Measurements from ENCODE around the gene PPIL4. TPM values are rescaled to one million over a fixed set of nuclear protein-coding genes. Genes with fewer than 3 reads are reported as not detected.

PPIL4 gene
- total and polyA plus RNA-seq, 2 donors = 37.4 to 39.2 TPM

- no peak overlapping the region for H3K27ac ChIP-seq (ENCODE audit: low read depth in 1 of 2, low read length in 1 of 2)
- H3K4me1 ChIP-seq (ENCODE audit: control insufficient read depth in 2 of 2, insufficient read depth in 2 of 2, low read length in 2 of 2) = peaks cover 5 to 14% of the 10 kb centered on the region in 2 donors
- no peaks in the 10 kb centered on the region for H3K36me3 ChIP-seq (ENCODE audit: control insufficient read depth in 2 of 2, insufficient read depth in 2 of 2, low read length in 1 of 2)
- 47% methylated on average over 12 of the region's 12 CpGs for WGBS
- H3K9me3 ChIP-seq (ENCODE audit: control insufficient read depth in 2 of 2, insufficient read depth in 1 of 2, low read length in 1 of 2) = no peaks in the 10 kb centered on the region
- H3K4me3 ChIP-seq (ENCODE audit: low read length in 2 of 2) = peak overlapping the region; percentile 95 to 99
- peaks cover 0 to 2% of the 10 kb centered on the region in 2 donors for H3K27me3 ChIP-seq (ENCODE audit: control insufficient read depth in 2 of 2, insufficient read depth in 1 of 2, low read length in 1 of 2)
- no peak for DNase-seq (ENCODE audit: low read depth in 6 of 9, low spot score in 9 of 9)
These were observed 21.3 kb upstream of the PPIL4 start for GRCh38 chr6:149567194-149567586.

GRCh38 chr6:149566410-149567193, 20.8 kb upstream of the PPIL4 start:
- H3K4me3 ChIP-seq (ENCODE audit: low read length in 2 of 2) = peak overlapping the region; percentile 95 to 99
- no peaks in the 10 kb centered on the region for H3K36me3 ChIP-seq (ENCODE audit: control insufficient read depth in 2 of 2, insufficient read depth in 2 of 2, low read length in 1 of 2)
- no peaks in the 10 kb centered on the region for H3K9me3 ChIP-seq (ENCODE audit: control insufficient read depth in 2 of 2, insufficient read depth in 1 of 2, low read length in 1 of 2)
- peak overlapping the region; percentile 73 to 93 for H3K27ac ChIP-seq (ENCODE audit: low read depth in 1 of 2, low read length in 1 of 2)
- H3K27me3 ChIP-seq (ENCODE audit: control insufficient read depth in 2 of 2, insufficient read depth in 1 of 2, low read length in 1 of 2) = peaks cover 0 to 2% of the 10 kb centered on the region in 2 donors
- H3K4me1 ChIP-seq (ENCODE audit: control insufficient read depth in 2 of 2, insufficient read depth in 2 of 2, low read length in 2 of 2) = peaks cover 5 to 14% of the 10 kb centered on the region in 2 donors
- peak in 5 of 9 donors; percentile 25 to 48 (median 35) for DNase-seq (ENCODE audit: low read depth in 6 of 9, low spot score in 9 of 9)
- WGBS = under 1% methylated on average over 81 of the region's 81 CpGs

- Histone ChIP-seq H3K27me3 (ENCODE audit: control insufficient read depth in 2 of 2, insufficient read depth in 1 of 2, low read length in 1 of 2) (peaks cover 0 to 2% of the 10 kb centered on the region in 2 donors), H3K36me3 (ENCODE audit: control insufficient read depth in 2 of 2, insufficient read depth in 2 of 2, low read length in 1 of 2) (no peaks in the 10 kb centered on the region), H3K9me3 (ENCODE audit: control insufficient read depth in 2 of 2, insufficient read depth in 1 of 2, low read length in 1 of 2) (no peaks in the 10 kb centered on the region), H3K4me3 (ENCODE audit: low read length in 2 of 2) (peak within 1 kb of the TSS; percentile 95 to 99), H3K4me1 (ENCODE audit: control insufficient read depth in 2 of 2, insufficient read depth in 2 of 2, low read length in 2 of 2) (peaks cover 5 to 14% of the 10 kb centered on the region in 2 donors), H3K27ac (ENCODE audit: low read depth in 1 of 2, low read length in 1 of 2) (peak within 1 kb of the TSS; percentile 93 to 95)
- peak; percentile 90 to 97 (median 95) for DNase-seq (ENCODE audit: low read depth in 6 of 9, low spot score in 9 of 9)
- WGBS = under 1% methylated on average over 59 of the region's 59 CpGs
These were observed 19.9 kb upstream of the PPIL4 start, which contains the start of gene GINM1 for GRCh38 chr6:149565527-149566409. Gene GINM1, plus strand, starts transcription at chr6:149566375. Its CDS starts 40 bp downstream, at chr6:149566415.

GRCh38 chr6:149563928-149564325, 18.1 kb upstream of the PPIL4 start:
- H3K27ac ChIP-seq (ENCODE audit: low read depth in 1 of 2, low read length in 1 of 2) = peak overlapping the region in 1 of 2 donors; percentile 18
- peaks cover 0 to 6% of the 10 kb centered on the region in 2 donors for H3K27me3 ChIP-seq (ENCODE audit: control insufficient read depth in 2 of 2, insufficient read depth in 1 of 2, low read length in 1 of 2)
- H3K36me3 ChIP-seq (ENCODE audit: control insufficient read depth in 2 of 2, insufficient read depth in 2 of 2, low read length in 1 of 2) = no peaks in the 10 kb centered on the region
- H3K4me3 ChIP-seq (ENCODE audit: low read length in 2 of 2) = no peak overlapping the region
- H3K4me1 ChIP-seq (ENCODE audit: control insufficient read depth in 2 of 2, insufficient read depth in 2 of 2, low read length in 2 of 2) = peaks cover 5 to 14% of the 10 kb centered on the region in 2 donors
- H3K9me3 ChIP-seq (ENCODE audit: control insufficient read depth in 2 of 2, insufficient read depth in 1 of 2, low read length in 1 of 2) = no peaks in the 10 kb centered on the region
- no peak for DNase-seq (ENCODE audit: low read depth in 6 of 9, low spot score in 9 of 9)
- WGBS = 91% methylated on average over 3 of the region's 3 CpGs

GRCh38 chr6:149563203-149563927, 17.5 kb upstream of the PPIL4 start:
- no peak for DNase-seq (ENCODE audit: low read depth in 6 of 9, low spot score in 9 of 9)
- Histone ChIP-seq H3K36me3 (ENCODE audit: control insufficient read depth in 2 of 2, insufficient read depth in 2 of 2, low read length in 1 of 2) (no peaks in the 10 kb centered on the region), H3K4me3 (ENCODE audit: low read length in 2 of 2) (no peak overlapping the region), H3K27ac (ENCODE audit: low read depth in 1 of 2, low read length in 1 of 2) (no peak overlapping the region), H3K27me3 (ENCODE audit: control insufficient read depth in 2 of 2, insufficient read depth in 1 of 2, low read length in 1 of 2) (peaks cover 0 to 6% of the 10 kb centered on the region in 2 donors), H3K9me3 (ENCODE audit: control insufficient read depth in 2 of 2, insufficient read depth in 1 of 2, low read length in 1 of 2) (no peaks in the 10 kb centered on the region), H3K4me1 (ENCODE audit: control insufficient read depth in 2 of 2, insufficient read depth in 2 of 2, low read length in 2 of 2) (peaks cover 5 to 14% of the 10 kb centered on the region in 2 donors)
- 95% methylated on average over 5 of the region's 5 CpGs for WGBS

- no peak overlapping the region for H3K27ac ChIP-seq (ENCODE audit: low read depth in 1 of 2, low read length in 1 of 2)
- H3K27me3 ChIP-seq (ENCODE audit: control insufficient read depth in 2 of 2, insufficient read depth in 1 of 2, low read length in 1 of 2) = peaks cover 0 to 9% of the 10 kb centered on the region in 2 donors
- peaks cover 2 to 3% of the 10 kb centered on the region in 2 donors for H3K4me1 ChIP-seq (ENCODE audit: control insufficient read depth in 2 of 2, insufficient read depth in 2 of 2, low read length in 2 of 2)
- no peak overlapping the region for H3K4me3 ChIP-seq (ENCODE audit: low read length in 2 of 2)
- DNase-seq (ENCODE audit: low read depth in 6 of 9, low spot score in 9 of 9) = peak in 2 of 9 donors; percentile 16 to 25
- WGBS = 87% methylated on average over 3 of the region's 3 CpGs
- H3K36me3 ChIP-seq (ENCODE audit: control insufficient read depth in 2 of 2, insufficient read depth in 2 of 2, low read length in 1 of 2) = no peaks in the 10 kb centered on the region
- H3K9me3 ChIP-seq (ENCODE audit: control insufficient read depth in 2 of 2, insufficient read depth in 1 of 2, low read length in 1 of 2) = no peaks in the 10 kb centered on the region
These were observed 14.9 kb upstream of the PPIL4 start for GRCh38 chr6:149560736-149561135.

GRCh38 chr6:149559389-149559788, 13.5 kb upstream of the PPIL4 start:
- WGBS = 88% methylated on average over 2 of the region's 2 CpGs
- DNase-seq (ENCODE audit: low read depth in 6 of 9, low spot score in 9 of 9) = no peak
- H3K27ac ChIP-seq (ENCODE audit: low read depth in 1 of 2, low read length in 1 of 2) = no peak overlapping the region

GRCh38 chr6:149558029-149558428, 12.2 kb upstream of the PPIL4 start:
- no peak overlapping the region for H3K27ac ChIP-seq (ENCODE audit: low read depth in 1 of 2, low read length in 1 of 2)
- H3K27me3 ChIP-seq (ENCODE audit: control insufficient read depth in 2 of 2, insufficient read depth in 1 of 2, low read length in 1 of 2) = peaks cover 0 to 9% of the 10 kb centered on the region in 2 donors
- no peak for DNase-seq (ENCODE audit: low read depth in 6 of 9, low spot score in 9 of 9)
- H3K9me3 ChIP-seq (ENCODE audit: control insufficient read depth in 2 of 2, insufficient read depth in 1 of 2, low read length in 1 of 2) = no peaks in the 10 kb centered on the region
- H3K36me3 ChIP-seq (ENCODE audit: control insufficient read depth in 2 of 2, insufficient read depth in 2 of 2, low read length in 1 of 2) = no peaks in the 10 kb centered on the region
- no peaks in the 10 kb centered on the region for H3K4me1 ChIP-seq (ENCODE audit: control insufficient read depth in 2 of 2, insufficient read depth in 2 of 2, low read length in 2 of 2)
- H3K4me3 ChIP-seq (ENCODE audit: low read length in 2 of 2) = no peak overlapping the region

More at GRCh38 chr6:149559389-149559788, 13.5 kb upstream of the PPIL4 start:
- Histone ChIP-seq H3K4me1 (ENCODE audit: control insufficient read depth in 2 of 2, insufficient read depth in 2 of 2, low read length in 2 of 2) (no peaks in the 10 kb centered on the region), H3K4me3 (ENCODE audit: low read length in 2 of 2) (no peak overlapping the region), H3K9me3 (ENCODE audit: control insufficient read depth in 2 of 2, insufficient read depth in 1 of 2, low read length in 1 of 2) (no peaks in the 10 kb centered on the region), H3K36me3 (ENCODE audit: control insufficient read depth in 2 of 2, insufficient read depth in 2 of 2, low read length in 1 of 2) (no peaks in the 10 kb centered on the region), H3K27me3 (ENCODE audit: control insufficient read depth in 2 of 2, insufficient read depth in 1 of 2, low read length in 1 of 2) (peaks cover 0 to 9% of the 10 kb centered on the region in 2 donors)
